ENCODE results near the gene RICTOR.

The RICTOR gene

DNA sequence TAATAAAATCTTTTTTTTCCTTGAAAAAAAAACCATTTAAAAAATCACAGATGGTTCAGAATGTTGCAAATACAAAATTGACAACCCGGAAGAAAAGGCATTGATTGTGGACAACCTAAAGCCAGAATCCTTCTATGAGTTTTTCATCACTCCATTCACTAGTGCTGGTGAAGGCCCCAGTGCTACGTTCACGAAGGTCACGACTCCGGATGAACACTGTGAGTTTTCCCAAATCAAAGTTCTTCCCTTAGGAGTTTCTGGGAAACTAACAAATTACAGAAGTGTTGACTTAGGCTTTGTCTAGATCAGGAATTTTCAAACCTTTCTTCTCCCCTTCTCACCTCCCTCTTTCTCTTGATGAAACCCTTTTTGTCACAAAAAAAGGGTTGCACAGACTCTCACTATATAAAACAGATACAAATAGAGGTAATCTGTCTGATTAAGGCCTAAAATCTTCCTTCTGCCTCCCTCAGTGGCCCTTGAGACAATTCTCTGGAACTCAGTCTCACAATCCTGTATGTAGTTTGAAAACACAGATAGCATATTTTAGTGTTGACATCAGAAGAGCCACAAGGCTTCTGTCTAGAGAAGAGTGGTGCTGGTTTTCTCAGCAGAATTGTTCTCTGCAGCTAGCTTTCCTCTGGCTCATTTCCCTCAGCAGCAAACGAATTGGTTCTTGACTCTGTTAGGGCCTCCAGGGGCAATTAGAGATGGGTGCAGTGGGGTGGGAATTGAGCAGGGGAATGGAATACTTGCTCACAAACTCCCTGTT is 148.9 kb downstream of the RICTOR start:
- TF ChIP-seq, protein P1, sequence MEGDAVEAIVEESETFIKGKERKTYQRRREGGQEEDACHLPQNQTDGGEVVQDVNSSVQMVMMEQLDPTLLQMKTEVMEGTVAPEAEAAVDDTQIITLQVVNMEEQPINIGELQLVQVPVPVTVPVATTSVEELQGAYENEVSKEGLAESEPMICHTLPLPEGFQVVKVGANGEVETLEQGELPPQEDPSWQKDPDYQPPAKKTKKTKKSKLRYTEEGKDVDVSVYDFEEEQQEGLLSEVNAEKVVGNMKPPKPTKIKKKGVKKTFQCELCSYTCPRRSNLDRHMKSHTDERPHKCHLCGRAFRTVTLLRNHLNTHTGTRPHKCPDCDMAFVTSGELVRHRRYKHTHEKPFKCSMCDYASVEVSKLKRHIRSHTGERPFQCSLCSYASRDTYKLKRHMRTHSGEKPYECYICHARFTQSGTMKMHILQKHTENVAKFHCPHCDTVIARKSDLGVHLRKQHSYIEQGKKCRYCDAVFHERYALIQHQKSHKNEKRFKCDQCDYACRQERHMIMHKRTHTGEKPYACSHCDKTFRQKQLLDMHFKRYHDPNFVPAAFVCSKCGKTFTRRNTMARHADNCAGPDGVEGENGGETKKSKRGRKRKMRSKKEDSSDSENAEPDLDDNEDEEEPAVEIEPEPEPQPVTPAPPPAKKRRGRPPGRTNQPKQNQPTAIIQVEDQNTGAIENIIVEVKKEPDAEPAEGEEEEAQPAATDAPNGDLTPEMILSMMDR (IDR thresholded peaks at IDR 0.05; ENCODE audit: low read depth, low read length): no peak
- peak; percentile 57 to 86 for DNase-seq (ENCODE audit: low read depth in 2 of 2)
- H3K4me3 ChIP-seq (replicated peaks in 1 of 2; ENCODE audit: low read depth in 2 of 2, low read length in 2 of 2): no peak overlapping the region

DNA sequence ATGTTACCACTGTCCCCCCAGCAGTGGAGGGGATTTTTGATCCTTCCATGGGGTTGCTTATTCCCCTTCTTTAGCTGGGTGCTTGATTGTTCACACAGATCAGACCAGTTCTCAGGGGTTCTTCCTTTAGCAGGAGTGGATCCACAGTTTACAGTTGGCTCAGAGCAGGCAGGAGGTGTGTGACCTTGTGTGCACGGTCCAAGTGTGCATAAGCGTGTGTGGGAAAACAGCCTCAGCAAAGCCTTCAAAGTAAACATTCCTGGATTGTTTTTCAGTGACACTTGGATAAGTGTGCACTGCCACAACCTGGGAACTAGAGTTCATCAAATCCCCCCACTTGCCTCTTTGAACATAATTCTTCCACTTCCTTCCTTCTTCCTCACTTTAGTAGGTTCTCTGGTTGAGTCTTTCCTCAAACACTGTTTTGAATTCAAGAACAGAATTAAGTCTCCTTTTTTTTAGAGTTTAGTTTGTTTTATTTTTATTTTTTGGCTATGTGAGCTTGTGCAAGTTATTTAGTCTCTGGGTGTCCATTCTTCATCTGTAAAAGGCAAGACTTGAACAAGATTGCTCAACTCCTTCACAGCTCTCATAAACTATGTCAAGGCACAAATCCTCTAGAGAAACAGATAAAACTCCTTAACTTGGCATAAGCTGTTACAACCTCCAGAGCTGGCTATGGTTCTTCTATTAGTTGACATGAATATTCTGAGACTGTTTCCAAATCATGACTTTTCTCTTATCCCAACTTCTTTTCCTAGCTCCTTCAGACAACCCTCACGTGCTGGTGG is 150.3 kb downstream of the RICTOR start:
- no peak overlapping the region for H3K4me3 ChIP-seq (replicated peaks in 1 of 2; ENCODE audit: low read depth in 2 of 2, low read length in 2 of 2)
- TF ChIP-seq, protein P1 (IDR thresholded peaks at IDR 0.05; ENCODE audit: low read depth, low read length): no peak
- DNase-seq (ENCODE audit: low read depth in 2 of 2): peak; percentile 45 to 86

DNA sequence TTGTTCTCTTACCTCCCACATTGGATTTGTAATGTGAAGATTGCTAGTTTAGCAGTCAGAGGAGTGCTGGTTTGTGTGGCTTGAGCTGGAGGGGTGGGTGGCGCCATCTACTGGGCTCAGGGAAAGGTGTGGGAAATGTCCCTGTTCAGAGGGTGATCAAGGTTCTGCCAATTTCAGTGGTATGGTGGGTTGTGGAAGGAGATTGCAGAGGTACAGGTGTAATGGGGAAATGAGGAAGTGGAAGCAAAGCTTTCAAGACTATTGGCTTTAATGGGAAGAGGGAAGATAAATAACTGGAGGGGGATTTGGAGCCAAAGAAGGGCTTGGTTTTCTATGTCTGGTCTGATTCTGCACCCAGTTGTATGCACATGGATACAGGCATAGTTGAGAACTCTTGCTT is 152.0 kb downstream of the RICTOR start:
- peak; percentile 64 to 68 for DNase-seq (ENCODE audit: low read depth in 2 of 2)
- H3K4me3 ChIP-seq (replicated peaks in 1 of 2; ENCODE audit: low read depth in 2 of 2, low read length in 2 of 2): no peak overlapping the region
- TF ChIP-seq, protein P1 (IDR thresholded peaks at IDR 0.05; ENCODE audit: low read depth, low read length): peak; percentile 90

DNA sequence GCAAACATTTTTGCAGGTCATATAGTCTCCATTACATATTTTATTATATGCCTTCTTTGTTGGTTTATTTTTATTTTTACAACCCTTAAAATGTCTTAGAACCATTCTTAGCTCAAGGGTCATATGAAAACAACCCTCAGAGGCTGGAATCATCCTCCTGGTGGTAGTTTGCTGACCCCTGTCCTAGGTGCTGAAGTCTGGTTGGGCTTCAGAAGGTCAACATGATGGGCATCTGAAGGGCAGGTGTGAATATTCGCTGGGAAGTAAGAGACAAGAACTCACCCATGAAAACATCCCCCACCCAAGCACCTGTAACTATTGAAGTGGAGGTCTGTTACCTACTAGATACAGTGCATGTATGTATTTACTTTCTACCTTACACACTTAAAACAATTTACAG is 153.0 kb downstream of the RICTOR start:
- H3K4me3 ChIP-seq (replicated peaks in 1 of 2; ENCODE audit: low read depth in 2 of 2, low read length in 2 of 2): no peak overlapping the region
- TF ChIP-seq, protein P1 (IDR thresholded peaks at IDR 0.05; ENCODE audit: low read depth, low read length): no peak
- no peak for DNase-seq (ENCODE audit: low read depth in 2 of 2)

DNA sequence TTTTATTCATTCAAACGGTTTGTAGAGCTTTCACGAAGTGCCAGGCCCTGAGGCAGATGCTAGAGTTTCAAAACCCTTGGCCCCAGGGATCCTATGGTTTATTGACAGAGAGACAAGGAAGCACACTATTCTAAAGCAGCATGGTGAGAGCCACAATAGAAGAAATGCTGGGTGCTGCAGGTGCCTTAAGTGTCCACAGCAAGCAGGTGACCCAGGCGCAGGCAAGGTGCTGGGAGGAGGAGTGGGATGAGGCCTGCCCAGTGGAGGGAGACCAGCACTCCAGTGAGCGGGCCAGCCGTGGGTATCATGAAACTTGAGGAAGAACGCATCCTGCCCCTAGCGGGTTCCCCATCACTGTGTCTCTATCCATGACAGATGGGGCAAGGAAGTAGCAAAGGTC is 157.4 kb downstream of the RICTOR start:
- no peak for DNase-seq (ENCODE audit: low read depth in 2 of 2)
- TF ChIP-seq, protein P1 (IDR thresholded peaks at IDR 0.05; ENCODE audit: low read depth, low read length): no peak
- H3K4me3 ChIP-seq (replicated peaks in 1 of 2; ENCODE audit: low read depth in 2 of 2, low read length in 2 of 2): no peak overlapping the region

DNA sequence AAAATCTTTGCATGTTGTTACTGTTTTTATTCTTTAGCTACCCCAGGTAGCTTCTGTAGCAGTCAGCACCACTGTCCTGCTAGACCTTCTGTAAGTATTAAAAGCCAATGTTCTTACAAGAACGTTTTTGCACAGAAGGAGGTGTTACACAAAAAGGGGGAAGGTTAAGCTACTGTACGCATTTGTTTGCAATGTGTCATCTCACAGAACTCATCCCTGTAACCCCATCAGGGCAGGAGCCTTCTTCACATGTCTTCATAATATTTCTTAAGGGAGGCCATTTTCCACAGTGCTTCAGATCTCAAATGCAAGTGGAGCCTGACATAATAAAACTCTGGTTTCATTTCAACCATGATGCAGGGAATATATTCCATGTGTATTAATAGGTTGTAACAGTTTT is 160.5 kb downstream of the RICTOR start:
- H3K4me3 ChIP-seq (replicated peaks in 1 of 2; ENCODE audit: low read depth in 2 of 2, low read length in 2 of 2): no peak overlapping the region
- TF ChIP-seq, protein P1 (IDR thresholded peaks at IDR 0.05; ENCODE audit: low read depth, low read length): no peak
- peak in 1 of 2 donors; percentile 29 for DNase-seq (ENCODE audit: low read depth in 2 of 2)
